Measurements from ENCODE around the gene MYH9.

Gene MYH9

GRCh38 chr22:36285017-36285416 is 102.8 kb downstream of the MYH9 start:
- CTCF ChIA-PET: interaction anchor here (0.6 to 4.0 kb wide), 11 partner anchors 9 to 202 kb away, joined by 3 to 47 read pairs (median 4); no protein-coding TSS in a partner anchor
- no peaks in the 10 kb centered on the region for H3K4me1 ChIP-seq (ENCODE audit: control insufficient read depth, insufficient read depth, low read length)
- TF ChIP-seq AEBP2 (tag by site-specific recombination; IDR thresholded peaks at IDR 0.05; ENCODE audit: borderline replicate concordance): no peak
- TF ChIP-seq ZSCAN4 (tag by site-specific recombination; IDR thresholded peaks at IDR 0.05): no peak
- TF ChIP-seq ZNF830 (tag by site-specific recombination; IDR thresholded peaks at IDR 0.05; ENCODE audit: low read depth): no peak
- TF ChIP-seq ZSCAN16 (tag by site-specific recombination; IDR thresholded peaks at IDR 0.05): no peak
- no peak for TF ChIP-seq BCL11B (tag by site-specific recombination; IDR thresholded peaks at IDR 0.05; ENCODE audit: low read depth)
- TF ChIP-seq ZNF26 (tag by site-specific recombination; IDR thresholded peaks at IDR 0.05): no peak
- TF ChIP-seq SP7 (tag by site-specific recombination; IDR thresholded peaks at IDR 0.05): no peak
- TF ChIP-seq OVOL3 (tag by site-specific recombination; IDR thresholded peaks at IDR 0.05): no peak
- TF ChIP-seq PRDM6 (tag by site-specific recombination; IDR thresholded peaks at IDR 0.05): no peak
- TF ChIP-seq PBX3 (CRISPR knock-in tag; IDR thresholded peaks at IDR 0.05): no peak
- TF ChIP-seq ZNF521 (tag by site-specific recombination; IDR thresholded peaks at IDR 0.05): no peak
- no peak for TF ChIP-seq ZBTB21 (tag by site-specific recombination; IDR thresholded peaks at IDR 0.05)
- TF ChIP-seq ZNF221 (tag by site-specific recombination; IDR thresholded peaks at IDR 0.05; ENCODE audit: borderline replicate concordance): no peak
- no peak for TF ChIP-seq ZNF10 (tag by site-specific recombination; IDR thresholded peaks at IDR 0.05)
- no peak for TF ChIP-seq GLIS1 (tag by site-specific recombination; IDR thresholded peaks at IDR 0.05)
- no peak for TF ChIP-seq ZBTB17 (tag by site-specific recombination; IDR thresholded peaks at IDR 0.05)
- TF ChIP-seq ZNF16 (tag by site-specific recombination; IDR thresholded peaks at IDR 0.05; ENCODE audit: low read depth): no peak
- TF ChIP-seq ZNF155 (tag by site-specific recombination; IDR thresholded peaks at IDR 0.05): no peak
- POLR2A ChIA-PET: no interaction called here
- H3K36me3 ChIP-seq (ENCODE audit: control insufficient read depth in 2 of 2, insufficient read depth in 1 of 2, low read length in 2 of 2): peaks cover 34 to 92% of the 10 kb centered on the region in 2 experiments
- no peaks in the 10 kb centered on the region for H3K9me3 ChIP-seq (ENCODE audit: control insufficient read depth, insufficient read depth, low read depth, low read length)
- H3K27ac ChIP-seq (ENCODE audit: extremely low read depth, low read depth, low read length): no peak overlapping the region
- H3K4me3 ChIP-seq (ENCODE audit: low read depth, low read length): no peak overlapping the region

- CTCF ChIA-PET: interaction anchor here (0.7 to 3.8 kb wide), 2 partner anchors 15 to 202 kb away, joined by 3 to 47 read pairs; no protein-coding TSS in a partner anchor
- POLR2A ChIA-PET: no interaction called here
- H3K36me3 ChIP-seq (ENCODE audit: control insufficient read depth in 2 of 2, insufficient read depth in 1 of 2, low read length in 2 of 2): peaks cover 34 to 85% of the 10 kb centered on the region in 2 experiments
These were observed 103.6 kb downstream of the MYH9 start for GRCh38 chr22:36284171-36284571.

More at GRCh38 chr22:36284171-36284571, 103.6 kb downstream of the MYH9 start:
- no peak for TF ChIP-seq ZNF394 (tag by site-specific recombination; IDR thresholded peaks at IDR 0.05; ENCODE audit: borderline replicate concordance)
- TF ChIP-seq ZNF248 (tag by site-specific recombination; IDR thresholded peaks at IDR 0.05): no peak
- TF ChIP-seq RBAK (tag by site-specific recombination; IDR thresholded peaks at IDR 0.05): no peak
- no peaks in the 10 kb centered on the region for H3K9me3 ChIP-seq (ENCODE audit: control insufficient read depth, insufficient read depth, low read depth, low read length)
- H3K27ac ChIP-seq (ENCODE audit: extremely low read depth, low read depth, low read length): no peak overlapping the region
- no peaks in the 10 kb centered on the region for H3K4me1 ChIP-seq (ENCODE audit: control insufficient read depth, insufficient read depth, low read length)
- no peak overlapping the region for H3K4me3 ChIP-seq (ENCODE audit: low read depth, low read length)

All from HEK293 (cell line).